Activated CD8-positive, alpha-beta T cell treated with anti-CD3 and anti-CD28 coated beads for 36 hours (primary cell): ENCODE measurements around the gene C2CD3. TPM values are rescaled to one million over a fixed set of nuclear protein-coding genes. Genes with fewer than 3 reads are reported as not detected.
"Not testable (repeated sequence)": the region's sequence is repeated elsewhere in the genome, so short reads cannot be mapped to it uniquely, and the experiment has no call there.

Experiments used
- ATAC-seq: fragments of 200-7000 bp; cut with Tn5 transposase; one replicate; pipeline ENCODE4 v1.10.0; 2021; ENCODE audit warnings: mild to moderate bottlenecking, moderate library complexity
- CTCF ChIA-PET: fragments of 350-600 bp; sonication (Branson Sonifier 250); formaldehyde crosslinking; loops from one replicate; lab custom pipeline; 2021; ENCODE audit warnings: antibody characterized with exemption; lab: Charles Lee
- POLR2A ChIA-PET: fragments of 350-600 bp; sonication (Branson Sonifier 250); formaldehyde crosslinking; loops from one replicate; lab custom pipeline; 2021; ENCODE audit warnings: antibody characterized with exemption; lab: Charles Lee
- DNase-seq: peaks from one replicate; pipeline ENCODE4 v3.0.0-alpha.2; 2020
- H3K27ac Mint-ChIP-seq: one replicate; pipeline ENCODE4 v1.8.0; 2021; ENCODE audit warnings: mild to moderate bottlenecking, mixed read lengths
- H3K27me3 Mint-ChIP-seq: one replicate; pipeline ENCODE4 v1.8.0; 2021; ENCODE audit warnings: mixed read lengths
- H3K36me3 Mint-ChIP-seq: one replicate; pipeline ENCODE4 v1.8.0; 2021; ENCODE audit warnings: low read depth, mixed read lengths
- H3K4me1 Mint-ChIP-seq: one replicate; pipeline ENCODE4 v1.8.0; 2021; ENCODE audit warnings: low read depth, mixed read lengths
- H3K4me3 Mint-ChIP-seq: one replicate; pipeline ENCODE4 v1.8.0; 2021; ENCODE audit warnings: mild to moderate bottlenecking, moderate library complexity, mixed read lengths
- H3K9me3 Mint-ChIP-seq: one replicate; pipeline ENCODE4 v1.8.0; 2021; ENCODE audit warnings: mixed read lengths
- intact Hi-C: fragments of 100-400 bp; cut with micrococcal nuclease; formaldehyde crosslinking; loops from one replicate; pipeline ENCODE4 v1.10.0; 2022
- total RNA-seq, 2 experiments: library from RNA; stranded (reverse); gene quantifications; one replicate each; pipeline ENCODE4 v1.2.3, GENCODE V29; 2021
- TF ChIP-seq, protein P1 (sequence below): fragments of 200-600 bp; IDR thresholded peaks from one replicate; pipeline ENCODE4 v1.8.0; 2022; ENCODE audit warnings: antibody characterized with exemption, mild to moderate bottlenecking

C2CD3 gene
- total RNA-seq, 2 experiments from 2014 or later = 22.5 to 25.6 TPM

DNA sequence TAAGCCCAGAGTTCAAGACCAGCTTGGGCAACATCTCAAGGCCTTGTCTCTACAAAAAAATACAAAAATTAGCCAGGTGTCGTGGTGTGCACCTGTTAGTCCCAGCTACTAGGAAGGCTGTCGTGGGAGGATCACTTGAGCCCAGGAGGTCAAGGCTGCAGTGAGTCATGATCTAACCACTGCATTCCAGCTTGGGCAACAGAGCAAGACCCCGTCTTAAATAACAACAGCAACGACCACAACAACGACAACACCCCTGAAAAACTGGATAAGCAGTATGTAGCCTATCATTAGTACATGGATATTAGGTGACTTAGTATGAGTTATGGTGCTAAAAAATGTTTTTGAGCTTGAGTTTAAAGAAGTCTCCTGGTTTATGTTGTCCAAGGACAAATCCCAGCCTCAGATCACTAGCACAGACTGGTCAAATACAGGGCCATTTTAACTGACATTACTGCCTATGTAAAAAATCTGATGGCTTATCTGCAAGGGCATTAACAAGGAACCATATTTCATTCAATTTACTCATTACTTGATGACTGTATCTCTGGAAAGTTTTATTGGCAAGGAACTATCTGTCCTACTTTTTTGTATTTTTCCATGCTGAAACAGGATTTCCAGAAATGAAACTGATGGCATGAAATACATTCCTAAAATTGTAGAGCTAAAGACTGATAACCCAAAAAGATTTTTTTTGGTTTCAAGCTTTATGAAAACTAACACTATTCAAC, 23.4 kb downstream of the C2CD3 start:
- no peak overlapping the region for H3K27ac Mint-ChIP-seq
- H3K4me1 Mint-ChIP-seq = peaks cover 6% of the 10 kb centered on the region
- TF ChIP-seq, protein P1, sequence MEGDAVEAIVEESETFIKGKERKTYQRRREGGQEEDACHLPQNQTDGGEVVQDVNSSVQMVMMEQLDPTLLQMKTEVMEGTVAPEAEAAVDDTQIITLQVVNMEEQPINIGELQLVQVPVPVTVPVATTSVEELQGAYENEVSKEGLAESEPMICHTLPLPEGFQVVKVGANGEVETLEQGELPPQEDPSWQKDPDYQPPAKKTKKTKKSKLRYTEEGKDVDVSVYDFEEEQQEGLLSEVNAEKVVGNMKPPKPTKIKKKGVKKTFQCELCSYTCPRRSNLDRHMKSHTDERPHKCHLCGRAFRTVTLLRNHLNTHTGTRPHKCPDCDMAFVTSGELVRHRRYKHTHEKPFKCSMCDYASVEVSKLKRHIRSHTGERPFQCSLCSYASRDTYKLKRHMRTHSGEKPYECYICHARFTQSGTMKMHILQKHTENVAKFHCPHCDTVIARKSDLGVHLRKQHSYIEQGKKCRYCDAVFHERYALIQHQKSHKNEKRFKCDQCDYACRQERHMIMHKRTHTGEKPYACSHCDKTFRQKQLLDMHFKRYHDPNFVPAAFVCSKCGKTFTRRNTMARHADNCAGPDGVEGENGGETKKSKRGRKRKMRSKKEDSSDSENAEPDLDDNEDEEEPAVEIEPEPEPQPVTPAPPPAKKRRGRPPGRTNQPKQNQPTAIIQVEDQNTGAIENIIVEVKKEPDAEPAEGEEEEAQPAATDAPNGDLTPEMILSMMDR = no peak
- H3K4me3 Mint-ChIP-seq = no peak overlapping the region
- peaks cover 10% of the 10 kb centered on the region for H3K36me3 Mint-ChIP-seq
- ChIA-PET CTCF (no interaction called here), POLR2A (no interaction called here)
- H3K27me3 Mint-ChIP-seq = no peaks in the 10 kb centered on the region
- ATAC-seq (no peak), DNase-seq (no peak)
- intact Hi-C loops = no loop called here
- peaks cover 2% of the 10 kb centered on the region for H3K9me3 Mint-ChIP-seq

DNA sequence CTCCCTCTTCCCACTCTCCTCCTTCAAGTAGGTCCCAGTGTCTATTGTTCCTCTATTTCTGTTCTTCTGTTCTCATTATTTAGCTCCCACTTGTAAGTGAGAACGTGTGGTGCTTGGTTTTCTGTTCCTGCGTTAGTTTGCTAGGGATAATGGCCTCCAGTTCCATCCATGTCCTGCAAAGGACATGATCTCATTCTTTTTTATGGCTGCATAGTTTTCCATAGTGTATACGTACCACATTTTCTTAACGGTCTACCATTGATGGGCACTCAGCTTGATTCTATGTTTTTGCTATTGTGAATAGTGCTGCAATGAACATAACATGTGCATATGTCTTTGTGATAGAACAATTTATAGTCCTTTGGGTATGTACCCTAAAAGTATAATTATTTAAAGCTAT, 26.2 kb downstream of the C2CD3 start:
- intact Hi-C loops = no loop called here
- TF ChIP-seq, protein P1 = no peak
- no peak for DNase-seq
- H3K27ac Mint-ChIP-seq = no peak overlapping the region
- peaks cover 10% of the 10 kb centered on the region for H3K36me3 Mint-ChIP-seq
- peaks cover 2% of the 10 kb centered on the region for H3K9me3 Mint-ChIP-seq
- no peaks in the 10 kb centered on the region for H3K4me1 Mint-ChIP-seq
- H3K27me3 Mint-ChIP-seq = no peaks in the 10 kb centered on the region
- POLR2A ChIA-PET = interaction anchor here (0.7 kb wide), 1 partner anchor 9 kb away, joined by 3 read pairs; no protein-coding TSS in a partner anchor
- CTCF ChIA-PET = interaction anchor here (0.7 kb wide), 1 partner anchor 519 kb away, joined by 3 read pairs; no protein-coding TSS in a partner anchor
- no peak for ATAC-seq
- no peak overlapping the region for H3K4me3 Mint-ChIP-seq

DNA sequence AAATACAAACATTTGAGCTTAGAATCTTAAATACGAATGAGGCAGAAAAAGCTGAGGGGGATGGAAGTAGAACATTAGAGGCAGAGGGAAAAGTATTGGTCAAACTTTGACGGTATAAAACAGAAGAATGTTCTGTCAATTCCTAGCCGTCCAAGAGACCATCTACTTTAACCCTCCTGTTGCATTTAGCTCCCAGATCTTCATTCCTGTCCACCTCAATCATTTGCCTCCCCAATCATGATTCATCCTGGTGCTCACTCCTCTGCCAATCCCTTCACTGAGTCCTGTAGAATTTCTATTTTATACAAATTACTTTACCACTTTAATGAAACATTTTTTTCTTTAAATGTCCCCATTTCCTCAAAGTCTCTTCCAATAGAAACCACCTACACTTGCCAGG, 28.2 kb downstream of the C2CD3 start:
- ChIA-PET POLR2A (no interaction called here), CTCF (no interaction called here)
- H3K36me3 Mint-ChIP-seq = peaks cover 13% of the 10 kb centered on the region
- peaks cover 2% of the 10 kb centered on the region for H3K9me3 Mint-ChIP-seq
- H3K4me3 Mint-ChIP-seq = no peak overlapping the region
- no peak overlapping the region for H3K27ac Mint-ChIP-seq
- ATAC-seq (no peak), DNase-seq (no peak)
- no peaks in the 10 kb centered on the region for H3K4me1 Mint-ChIP-seq
- intact Hi-C loops = no loop called here
- TF ChIP-seq, protein P1 = no peak
- H3K27me3 Mint-ChIP-seq = no peaks in the 10 kb centered on the region

DNA sequence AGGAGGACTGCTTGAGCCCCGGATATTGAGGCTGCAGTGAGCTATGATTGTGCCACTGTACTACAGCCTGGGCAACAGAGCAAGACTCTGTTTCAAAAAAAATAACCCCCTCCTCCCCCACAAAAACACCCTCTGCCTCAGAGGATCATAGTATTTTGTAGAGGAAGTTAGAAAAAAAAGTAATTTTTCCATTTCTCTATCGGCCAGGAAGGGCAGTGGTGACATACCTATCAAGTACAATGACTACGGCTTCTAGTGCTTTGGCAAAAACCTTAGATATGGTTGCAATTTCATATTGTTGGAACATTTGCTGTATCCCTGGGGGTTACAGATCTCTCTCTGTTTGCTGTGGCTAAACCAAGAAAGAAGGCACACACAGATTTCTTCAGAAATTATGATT, 28.9 kb downstream of the C2CD3 start:
- no peak for DNase-seq
- H3K9me3 Mint-ChIP-seq = peaks cover 2% of the 10 kb centered on the region
- POLR2A ChIA-PET = no interaction called here

DNA sequence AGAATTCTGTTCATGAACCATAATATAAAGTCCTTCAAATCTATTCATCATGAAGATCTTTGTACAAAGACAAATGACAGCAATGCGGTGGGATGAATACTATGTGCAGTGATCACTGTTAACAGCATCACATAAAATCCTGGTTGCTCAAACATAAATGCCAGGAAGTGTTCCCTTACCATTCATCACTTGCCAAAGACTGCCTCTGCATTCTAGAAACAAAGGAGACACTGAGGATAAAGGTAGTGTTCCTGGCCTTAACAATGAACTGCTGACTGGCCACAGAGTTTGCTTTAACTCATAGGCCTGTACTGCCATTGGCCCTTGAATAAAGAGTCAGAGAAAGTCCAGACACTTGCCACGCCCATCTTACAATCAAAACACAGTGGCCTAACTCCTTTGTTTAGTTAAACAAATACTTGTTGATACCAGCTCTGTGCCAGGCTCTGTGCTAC, 29.5 kb downstream of the C2CD3 start:
- no peak for DNase-seq
- no peaks in the 10 kb centered on the region for H3K27me3 Mint-ChIP-seq
- H3K9me3 Mint-ChIP-seq = peaks cover 2% of the 10 kb centered on the region
- H3K27ac Mint-ChIP-seq = no peak overlapping the region
- ATAC-seq = no peak
- ChIA-PET CTCF (no interaction called here), POLR2A (no interaction called here)
- TF ChIP-seq, protein P1 = no peak
- intact Hi-C loops = no loop called here
- no peak overlapping the region for H3K4me3 Mint-ChIP-seq
- H3K4me1 Mint-ChIP-seq = no peaks in the 10 kb centered on the region
- peaks cover 13% of the 10 kb centered on the region for H3K36me3 Mint-ChIP-seq

More for the DNA sequence above, 28.9 kb downstream of the C2CD3 start:
- H3K27ac Mint-ChIP-seq = no peak overlapping the region
- no peaks in the 10 kb centered on the region for H3K4me1 Mint-ChIP-seq
- no peak overlapping the region for H3K4me3 Mint-ChIP-seq
- intact Hi-C loops = no loop called here
- H3K27me3 Mint-ChIP-seq = no peaks in the 10 kb centered on the region
- CTCF ChIA-PET = no interaction called here
- ATAC-seq = no peak
- TF ChIP-seq, protein P1 = no peak
- H3K36me3 Mint-ChIP-seq = peaks cover 12% of the 10 kb centered on the region

DNA sequence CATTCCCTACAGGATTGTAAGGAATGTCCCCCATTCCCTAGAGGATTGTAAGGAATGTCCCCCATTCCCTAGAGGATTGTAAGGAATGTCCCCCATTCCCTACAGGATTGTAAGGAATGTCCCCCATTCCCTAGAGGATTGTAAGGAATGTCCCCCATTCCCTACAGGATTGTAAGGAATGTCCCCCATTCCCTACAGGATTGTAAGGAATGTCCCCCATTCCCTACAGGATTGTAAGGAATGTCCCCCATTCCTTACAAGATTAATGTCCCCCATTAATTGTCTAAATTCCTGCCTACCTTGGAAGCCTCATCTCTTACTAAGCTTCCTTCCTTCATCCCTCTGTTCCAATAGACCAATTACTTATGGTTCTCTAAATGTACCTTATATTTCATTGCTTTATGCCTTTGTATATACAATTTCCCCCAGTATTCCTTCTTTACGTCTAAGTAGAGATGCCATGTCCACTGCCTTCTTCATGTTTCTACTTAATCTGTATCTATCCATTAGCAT, 30.8 kb downstream of the C2CD3 start:
- H3K4me3 Mint-ChIP-seq, CTCF ChIA-PET, POLR2A ChIA-PET, intact Hi-C loops, H3K27ac Mint-ChIP-seq, H3K4me1 Mint-ChIP-seq, DNase-seq, H3K27me3 Mint-ChIP-seq, ATAC-seq, H3K9me3 Mint-ChIP-seq: not testable (repeated sequence)
- H3K36me3 Mint-ChIP-seq = peaks cover 11% of the 10 kb centered on the region
